Lower leg skin (tissue), 3 donors: ENCODE results near the gene SHC1.

Experiments
- CTCF ChIP-seq, 3 donors: fragments of 450-650 bp; IDR thresholded peaks; one replicate each; pipeline ENCODE4 v1.5.1; 2016; ENCODE audit warnings: antibody characterized with exemption in 3 of 3, mild to moderate bottlenecking in 3 of 3, moderate library complexity in 2 of 3
- POLR2A ChIP-seq, 2 donors: fragments of 450-650 bp; IDR thresholded peaks; one replicate each; pipeline ENCODE4 v1.6.1; 2016 to 2017; ENCODE audit warnings: antibody characterized with exemption in 2 of 2, mild to moderate bottlenecking in 1 of 2, moderate library complexity in 1 of 2

- no peak for TF ChIP-seq CTCF (IDR thresholded peaks at IDR 0.05)
- TF ChIP-seq POLR2A (IDR thresholded peaks at IDR 0.05): no peak
These were observed 30.8 kb upstream of the SHC1 start for GRCh38 chr1:155001425-155001674.
